GM12878 (cell line): ENCODE data around the gene IL17RA. TPM values are rescaled to one million over a fixed set of nuclear protein-coding genes. Genes with fewer than 3 reads are reported as not detected.

Experiments used
- ATAC-seq: fragments of 200-7000 bp; cut with Tn5 transposase; 3 replicates; pipeline ENCODE4 v1.9.1; 2020; ENCODE audit warnings: mild to moderate bottlenecking, moderate library complexity
- BruUV-seq: library from RNA; stranded (reverse); fragments of 400-500 nt; replicated peaks from 2 replicates; lab custom pipeline; 2021; lab: Mats Ljungman, UMichigan
- CTCF ChIA-PET: fragments of 300-600 bp; sonication (Branson Sonifier 250); formaldehyde crosslinking; extraction: SDS; loops from one replicate; lab custom pipeline; 2021; ENCODE audit warnings: inconsistent platforms; lab: Yijun Ruan, JAX
- POLR2A ChIA-PET: fragments of 350-600 bp; formaldehyde crosslinking; extraction: SDS; loops from one replicate; lab custom pipeline; 2021; ENCODE audit warnings: inconsistent platforms; lab: Charles Lee
- RAD21 ChIA-PET: fragments of 300-600 bp; sonication (Branson Sonifier 250); formaldehyde crosslinking; loops from one replicate; lab custom pipeline; 2023; ENCODE audit warnings: antibody characterized with exemption; ENCODE audit not compliant: unreplicated experiment; lab: Charles Lee
- SMC1A ChIA-PET: fragments of 300-600 bp; sonication (Branson Sonifier 250); formaldehyde crosslinking; loops from one replicate; lab custom pipeline; 2023; ENCODE audit not compliant: unreplicated experiment, uncharacterized antibody; lab: Charles Lee
- DNase-seq: peaks from one replicate; pipeline ENCODE4 v3.0.0-alpha.2; 2011; ENCODE audit warnings: low read depth, low spot score
- FAIRE-seq: peaks from 3 replicates; lab custom pipeline; 2011; peaks lifted over from hg19 to GRCh38; lab: Jason Lieb, UNC
- H2AFZ ChIP-seq: 2 replicates; pipeline ENCODE4 v1.6.0; 2011; ENCODE audit warnings: low read depth, low read length, control low read depth; ENCODE audit not compliant: control insufficient read depth
- H3K27ac ChIP-seq: 2 replicates; pipeline ENCODE4 v1.5.1; 2011; ENCODE audit warnings: control low read depth; ENCODE audit not compliant: control insufficient read depth, insufficient read depth
- H3K27me3 ChIP-seq, 2 experiments: replicated peaks in 1 of 2; 2 replicates each; pipeline versions ENCODE4 v1.6.0 to v1.6.1; 2011; ENCODE audit warnings: low read length in 1 of 2; ENCODE audit not compliant: control insufficient read depth in 2 of 2, insufficient read depth in 2 of 2
- H3K36me3 ChIP-seq, 2 experiments: 2 replicates each; pipeline ENCODE4 v1.5.1; 2011; ENCODE audit warnings: low read length in 1 of 2; ENCODE audit not compliant: control insufficient read depth in 2 of 2, insufficient read depth in 2 of 2
- H3K4me1 ChIP-seq: 2 replicates; pipeline ENCODE4 v1.6.1; 2011; ENCODE audit warnings: mild to moderate bottlenecking, low read length, moderate library complexity, mixed read lengths; ENCODE audit not compliant: control insufficient read depth, insufficient read depth
- H3K4me2 ChIP-seq: 2 replicates; pipeline ENCODE4 v1.6.0; 2011; ENCODE audit warnings: control low read depth; ENCODE audit not compliant: control insufficient read depth, insufficient read depth
- H3K4me3 ChIP-seq: fragments of 200-600 bp; sonication (generic); 2 replicates; pipeline ENCODE4 v1.5.1; 2016
- H3K79me2 ChIP-seq: 2 replicates; pipeline ENCODE4 v1.6.0; 2011; ENCODE audit warnings: low read length; ENCODE audit not compliant: control insufficient read depth, insufficient read depth
- H3K9ac ChIP-seq: 2 replicates; pipeline ENCODE4 v1.8.0; 2011; ENCODE audit warnings: low read length, control low read depth, mixed read lengths; ENCODE audit not compliant: control insufficient read depth, insufficient read depth
- H3K9me3 ChIP-seq: replicated peaks from 3 replicates; pipeline ENCODE4 v1.5.1; 2011; ENCODE audit warnings: mild to moderate bottlenecking, low read length; ENCODE audit not compliant: control insufficient read depth, insufficient read depth
- H4K20me1 ChIP-seq: 2 replicates; pipeline ENCODE4 v1.6.0; 2011; ENCODE audit not compliant: control insufficient read depth, insufficient read depth
- CBX3 ChIP-seq: fragments of 200-600 bp; sonication (generic); IDR thresholded peaks from 2 replicates; pipeline ENCODE4 v1.6.1; 2016; ENCODE audit warnings: low read depth, borderline replicate concordance
- CHD2 ChIP-seq: IDR thresholded peaks from 2 replicates; pipeline ENCODE4 v1.6.1; 2011; ENCODE audit warnings: low read depth, low read length, improper control_type of control experiment, borderline replicate concordance
- ETV6 ChIP-seq, 2 experiments: fragments of 450-650 bp in 1 of 2; IDR thresholded peaks in 1 of 2; conservative IDR thresholded peaks in 1 of 2; 2 replicates each; pipeline ENCODE4 v1.6.1; 2014; ENCODE audit warnings: antibody characterized with exemption in 1 of 2, borderline replicate concordance in 1 of 2, low read depth in 1 of 2, mild to moderate bottlenecking in 1 of 2, moderate library complexity in 1 of 2
- NFIC ChIP-seq: IDR thresholded peaks from 2 replicates; pipeline ENCODE4 v1.6.1; 2012; ENCODE audit warnings: low read depth, mild to moderate bottlenecking, inconsistent platforms, low read length, moderate library complexity
- NR2F1 ChIP-seq: fragments of 450-650 bp; conservative IDR thresholded peaks from 2 replicates; pipeline ENCODE4 v1.6.1; 2017; ENCODE audit warnings: mild to moderate bottlenecking
- RAD21 ChIP-seq: IDR thresholded peaks from 2 replicates; pipeline ENCODE4 v1.6.1; 2011; ENCODE audit warnings: mild to moderate bottlenecking, low read depth, low read length, moderate library complexity; ENCODE audit not compliant: insufficient read depth
- RELA ChIP-seq: fragments of 450-650 bp; IDR thresholded peaks from 2 replicates; pipeline ENCODE4 v1.8.0; 2014; ENCODE audit warnings: borderline replicate concordance; ENCODE audit not compliant: partially characterized antibody
- RFX5 ChIP-seq: IDR thresholded peaks from 2 replicates; pipeline ENCODE4 v1.6.1; 2011; ENCODE audit warnings: low read depth, low read length, improper control_type of control experiment
- RUNX3 ChIP-seq: IDR thresholded peaks from 2 replicates; pipeline ENCODE4 v1.6.1; 2012; ENCODE audit warnings: low read length, inconsistent platforms
- SMAD5 ChIP-seq: IDR thresholded peaks from 2 replicates; pipeline ENCODE4 v1.6.1; 2016; ENCODE audit warnings: antibody characterized with exemption, low read depth
- SPI1 ChIP-seq: IDR thresholded peaks from 2 replicates; pipeline ENCODE4 v1.6.1; 2011; ENCODE audit warnings: low read depth, mild to moderate bottlenecking, low read length, moderate library complexity, borderline replicate concordance; ENCODE audit not compliant: insufficient read depth
- TBL1XR1 ChIP-seq: IDR thresholded peaks from 2 replicates; pipeline ENCODE4 v1.6.1; 2012; ENCODE audit warnings: low read depth, low read length, improper control_type of control experiment
- ZNF217 ChIP-seq: fragments of 450-650 bp; IDR thresholded peaks from 2 replicates; pipeline ENCODE4 v1.6.1; 2017; ENCODE audit warnings: antibody characterized with exemption, mild to moderate bottlenecking
- ZZZ3 ChIP-seq: IDR thresholded peaks from 2 replicates; pipeline ENCODE4 v1.6.1; 2011; ENCODE audit warnings: low read depth; ENCODE audit not compliant: control insufficient read depth, insufficient read length
- WGBS: methylation state at CpG from one replicate; pipeline ENCODE4 v1.1.6; 2016; ENCODE audit warnings: low lambda C conversion rate; ENCODE audit not compliant: insufficient replicate concordance, insufficient coverage; ENCODE audit errors: missing lambda C conversion rate; 5-methylcytosine and 5-hydroxymethylcytosine counted together
- in situ Hi-C: fragments of 300-500 bp; cut with MboI; formaldehyde crosslinking; loops from 9 replicates; pipeline ENCODE4 v1.14.3; 2018; ENCODE audit warnings: mixed read lengths
- intact Hi-C: fragments of 100-400 bp; cut with micrococcal nuclease; formaldehyde crosslinking; loops from one replicate; pipeline ENCODE4 v1.14.2; 2022; ENCODE audit not compliant: unreplicated experiment
- polyA plus RNA-seq, 11 experiments: library from polyadenylated mRNA; depleted of rRNA in 4 of 11; unstranded in 6 of 11; stranded (reverse) in 5 of 11; fragments of >200 nt; fragmentation: Nextera tagmentation in 4 of 11; fragmentation: Illumina TruSeq in 1 of 11; extraction: Ambion mirVana in 4 of 11; extraction: Trizol in 1 of 11; gene quantifications; 1 replicate in 1 of 11; 2 replicates in 10 of 11; pipeline versions ENCODE4 v1.2.1 to v1.2.3, GENCODE V29; 2011 to 2016; ENCODE audit warnings: inconsistent platforms in 2 of 11, missing spikeins in 2 of 11, low read depth in 1 of 11
- total RNA-seq, 4 experiments: library from RNA; depleted of rRNA in 3 of 4; stranded (reverse); fragments of >200 nt in 3 of 4; fragmentation: Illumina TruSeq in 1 of 4; extraction: Trizol in 1 of 4; gene quantifications; 2 replicates each; pipeline versions ENCODE4 v1.2.1 to v1.2.3, GENCODE V29; 2013 to 2021
- TF ChIP-seq, protein P1 (sequence below): IDR thresholded peaks from 2 replicates; pipeline ENCODE4 v1.6.1; 2012; ENCODE audit warnings: low read length, inconsistent platforms

IL17RA gene
- total and polyA plus RNA-seq, 10 of the 15 experiments (the other 5 are each of a cell fraction or from before 2014, with no cell fraction given): 0.71 to 10.2 (median 4.2) TPM

DNA sequence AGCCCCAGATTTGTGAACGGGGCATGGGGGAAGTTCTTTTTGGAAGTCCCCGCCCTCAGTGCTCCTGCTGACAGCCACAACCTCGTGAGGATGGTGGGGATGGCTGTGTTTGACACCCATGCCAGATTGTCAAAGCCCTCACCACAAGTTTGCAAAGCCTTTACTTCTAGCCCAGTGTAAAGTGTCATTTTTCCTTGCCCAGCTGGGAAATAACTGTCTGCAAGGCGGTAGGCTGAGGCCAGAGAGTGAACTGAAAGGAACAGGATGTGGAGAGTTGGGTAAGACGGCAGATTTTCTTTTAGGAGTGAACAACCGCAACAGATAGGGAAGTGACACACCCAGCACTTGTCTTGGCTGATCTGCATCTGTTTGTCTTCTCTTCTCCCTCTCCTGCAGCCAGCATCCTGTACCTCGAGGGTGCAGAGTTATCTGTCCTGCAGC, 13.6 kb downstream of the IL17RA start:
- in situ Hi-C loops: no loop called here
- no peak overlapping the region for H3K4me3 ChIP-seq
- no peak overlapping the region for H2AFZ ChIP-seq
- WGBS: 28% methylated on average over 7 of the region's 7 CpGs
- H3K36me3 ChIP-seq: peaks cover 13 to 22% of the 10 kb centered on the region in 2 experiments
- ATAC-seq (peak; percentile 54), DNase-seq (no peak), FAIRE-seq (no peak)
- ChIA-PET RAD21 (no interaction called here), CTCF (interaction anchor here (0.9 kb wide), 1 partner anchor 22 kb away, joined by 3 read pairs; no protein-coding TSS in a partner anchor), SMC1A (interaction anchor here (0.9 to 1.1 kb wide), 2 partner anchors 9 to 12 kb away, joined by 3 to 4 read pairs; no protein-coding TSS in a partner anchor), POLR2A (interaction anchor here (0.5 kb wide), 1 partner anchor 149 kb away, joined by 4 read pairs; no protein-coding TSS in a partner anchor)
- no peak overlapping the region for H3K9ac ChIP-seq
- TF ChIP-seq RUNX3 (peak; percentile 55), RELA (no peak), SPI1 (peak; percentile 48; the same call in 1 of the 2 replicates)
- peak overlapping the region; percentile 54 for H3K4me2 ChIP-seq
- H3K27ac ChIP-seq: no peak overlapping the region
- no peaks in the 10 kb centered on the region for H3K27me3 ChIP-seq
- peaks cover 19% of the 10 kb centered on the region for H3K4me1 ChIP-seq
- no peaks in the 10 kb centered on the region for H3K9me3 ChIP-seq
- intact Hi-C loops: no loop called here
- BruUV-seq: no TSS peak
- H4K20me1 ChIP-seq: peaks cover 6% of the 10 kb centered on the region
- H3K79me2 ChIP-seq: no peaks in the 10 kb centered on the region; the same call in 1 of the 2 replicates

GRCh38 chr22:17100621-17101020, 15.8 kb downstream of the IL17RA start:
- H3K4me1 ChIP-seq: peaks cover 19% of the 10 kb centered on the region
- no peak overlapping the region for H3K9ac ChIP-seq
- no peaks in the 10 kb centered on the region for H3K9me3 ChIP-seq
- ChIA-PET POLR2A (no interaction called here), RAD21 (no interaction called here), SMC1A (no interaction called here), CTCF (no interaction called here)
- no peak overlapping the region for H2AFZ ChIP-seq
- ATAC-seq: no peak
- intact Hi-C loops: no loop called here
- no peak overlapping the region for H3K4me3 ChIP-seq
- no peaks in the 10 kb centered on the region for H3K27me3 ChIP-seq
- no TSS peak for BruUV-seq
- WGBS: 79% methylated on average over 6 of the region's 6 CpGs
- H3K27ac ChIP-seq: no peak overlapping the region
- no peaks in the 10 kb centered on the region for H3K79me2 ChIP-seq
- peaks cover 3% of the 10 kb centered on the region for H4K20me1 ChIP-seq
- peaks cover 13 to 27% of the 10 kb centered on the region in 2 experiments for H3K36me3 ChIP-seq
- in situ Hi-C loops: no loop called here
- no peak overlapping the region for H3K4me2 ChIP-seq
- FAIRE-seq: no peak
- no peak for DNase-seq
- TF ChIP-seq ZNF217: no peak
- no peak for TF ChIP-seq ZZZ3
- no peak for TF ChIP-seq CBX3
- no peak for TF ChIP-seq RFX5
- TF ChIP-seq RAD21: no peak
- no peak for TF ChIP-seq TBL1XR1
- TF ChIP-seq CHD2: no peak
- TF ChIP-seq, protein P1, sequence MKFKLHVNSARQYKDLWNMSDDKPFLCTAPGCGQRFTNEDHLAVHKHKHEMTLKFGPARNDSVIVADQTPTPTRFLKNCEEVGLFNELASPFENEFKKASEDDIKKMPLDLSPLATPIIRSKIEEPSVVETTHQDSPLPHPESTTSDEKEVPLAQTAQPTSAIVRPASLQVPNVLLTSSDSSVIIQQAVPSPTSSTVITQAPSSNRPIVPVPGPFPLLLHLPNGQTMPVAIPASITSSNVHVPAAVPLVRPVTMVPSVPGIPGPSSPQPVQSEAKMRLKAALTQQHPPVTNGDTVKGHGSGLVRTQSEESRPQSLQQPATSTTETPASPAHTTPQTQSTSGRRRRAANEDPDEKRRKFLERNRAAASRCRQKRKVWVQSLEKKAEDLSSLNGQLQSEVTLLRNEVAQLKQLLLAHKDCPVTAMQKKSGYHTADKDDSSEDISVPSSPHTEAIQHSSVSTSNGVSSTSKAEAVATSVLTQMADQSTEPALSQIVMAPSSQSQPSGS: no peak
- no peak for TF ChIP-seq SMAD5
- TF ChIP-seq NFIC: no peak
- TF ChIP-seq ETV6 (conservative IDR thresholded peaks at IDR 0.05 in 1 of 2, IDR thresholded peaks at IDR 0.05 in 1 of 2; ENCODE audit: borderline replicate concordance in 1 of 2, low read depth in 1 of 2): no peak
- TF ChIP-seq NR2F1: no peak
